ENCODE results near the gene PARP12. TPM values are rescaled to one million over a fixed set of nuclear protein-coding genes. Genes with fewer than 3 reads are reported as not detected.

The PARP12 gene
- total and polyA plus RNA-seq, 2 of the 8 experiments (the other 6 are each of a cell fraction or from before 2014, with no cell fraction given): 9.0 to 21.5 TPM

- no peak overlapping the region for H3K56ac ChIP-seq (replicated peaks; ENCODE audit: insufficient read length, low read depth, low read length)
- no peak overlapping the region for H4K5ac ChIP-seq (ENCODE audit: insufficient read length, low read depth, low read length)
- CTCF ChIA-PET (ENCODE audit: partially characterized antibody): interaction anchor here (0.6 to 2.9 kb wide), 29 partner anchors 11 to 555 kb away, joined by 3 to 16 read pairs (median 4); no protein-coding TSS in a partner anchor
- H3K36me3 ChIP-seq (ENCODE audit: control insufficient read depth in 2 of 4, insufficient read depth in 4 of 4, low read length in 3 of 4): no peaks in the 10 kb centered on the region
- TF ChIP-seq JUND (IDR thresholded peaks at IDR 0.05; ENCODE audit: low read length) (no peak), CTCF (IDR thresholded peaks at IDR 0.05; ENCODE audit: control extremely low read depth in 1 of 3, insufficient read depth in 1 of 3, low read depth in 1 of 3, low read length in 3 of 3) (peak in 2 of 3 experiments; percentile 17 to 22; a peak in 3 of 4 replicates), TEAD4 (IDR thresholded peaks at IDR 0.05; ENCODE audit: low read depth, low read length) (no peak)
- H3K14ac ChIP-seq (ENCODE audit: insufficient read length): no peak overlapping the region
- no peak overlapping the region for H3K27ac ChIP-seq (ENCODE audit: low read depth, low read length)
- H4K20me1 ChIP-seq (replicated peaks in 1 of 2; ENCODE audit: control insufficient read depth in 1 of 2, insufficient read depth in 2 of 2, low read length in 2 of 2): no peaks in the 10 kb centered on the region
- no peaks in the 10 kb centered on the region for H3K79me2 ChIP-seq (ENCODE audit: control insufficient read depth in 1 of 2, insufficient read depth in 2 of 2, low read length in 2 of 2)
- H3K4me2 ChIP-seq (ENCODE audit: insufficient read depth in 1 of 2, low read depth in 2 of 2, low read length in 2 of 2): no peak overlapping the region
- no peak overlapping the region for H2BK15ac ChIP-seq (ENCODE audit: low read length)
- H3K4me3 ChIP-seq (ENCODE audit: extremely low read depth in 1 of 4, insufficient read depth in 2 of 4, low read depth in 3 of 4, low read length in 4 of 4): no peak overlapping the region
- H3K18ac ChIP-seq (ENCODE audit: extremely low read depth, low read length): no peak overlapping the region
- 83% methylated on average over 13 of the region's 13 CpGs; no CpG with 5 or more reads in 1 of the 2 experiments for WGBS, 2 experiments (ENCODE audit: extremely low coverage in 1 of 2, insufficient coverage in 1 of 2, insufficient read length in 1 of 2, insufficient replicate concordance in 2 of 2, low coverage in 1 of 2, low lambda C conversion rate in 2 of 2, missing lambda C conversion rate in 1 of 2)
- no peak overlapping the region for H2BK12ac ChIP-seq (ENCODE audit: low read depth, low read length)
- POLR2A ChIA-PET (ENCODE audit: partially characterized antibody): interaction anchor here (1.1 to 2.4 kb wide), 2 partner anchors 11 to 269 kb away, joined by 3 to 6 read pairs; no protein-coding TSS in a partner anchor
- peaks cover 0 to 5% (median 0%) of the 10 kb centered on the region in 4 experiments; a peak in 1 of 7 replicates for H3K27me3 ChIP-seq (replicated peaks in 1 of 4; ENCODE audit: control insufficient read depth in 3 of 4, extremely low read depth in 1 of 4, insufficient read depth in 3 of 4, low read length in 3 of 4)
- H4K8ac ChIP-seq (ENCODE audit: extremely low read depth, insufficient read depth, low read length): no peak overlapping the region
- H3K4me1 ChIP-seq (replicated peaks in 1 of 4; ENCODE audit: control insufficient read depth in 3 of 4, insufficient read depth in 4 of 4, low read length in 3 of 4): peaks cover 0 to 9% (median 0%) of the 10 kb centered on the region in 4 experiments; a peak in 3 of 7 replicates
- H3K23ac ChIP-seq (ENCODE audit: insufficient read length): no peak overlapping the region
- H2AFZ ChIP-seq (ENCODE audit: low read length): no peak overlapping the region
- H2BK120ac ChIP-seq (replicated peaks; ENCODE audit: low read depth, low read length): no peak overlapping the region
- no peaks in the 10 kb centered on the region for H3K23me2 ChIP-seq (ENCODE audit: low read depth, low read length)
- FAIRE-seq: no peak
- no peak for DNase-seq (ENCODE audit: low read depth in 1 of 2, low spot score in 2 of 2)
- H2BK5ac ChIP-seq (ENCODE audit: low read depth, low read length): no peak overlapping the region
- no peak overlapping the region for H4K91ac ChIP-seq (replicated peaks; ENCODE audit: insufficient read length, low read length)
- no peaks in the 10 kb centered on the region for H3K79me1 ChIP-seq (ENCODE audit: low read depth, low read length)
- no peak overlapping the region for H3K4ac ChIP-seq (replicated peaks; ENCODE audit: insufficient read length, low read depth, low read length)
- no peak overlapping the region for H2AK5ac ChIP-seq (ENCODE audit: low read depth, low read length)
- H3K9me3 ChIP-seq (ENCODE audit: insufficient read depth in 2 of 2, low read depth in 1 of 2, low read length in 1 of 2): no peaks in the 10 kb centered on the region
- H2BK20ac ChIP-seq (ENCODE audit: low read length): no peak overlapping the region
- no peak overlapping the region for H3K9ac ChIP-seq (replicated peaks in 1 of 4; ENCODE audit: extremely low read depth in 1 of 4, low read depth in 3 of 4, low read length in 3 of 4)
Measured at GRCh38 chr7:139987691-139988516, 74.8 kb downstream of the PARP12 start.

All from H1 (cell line).